SU-DHL-6 (cell line): Measurements from ENCODE around the gene ARHGAP4.

ENCODE experiments used
- H2AFZ ChIP-seq: fragments of 200-600 bp; sonication (generic); 2 replicates; pipeline ENCODE4 v1.6.1; 2014; ENCODE audit warnings: low read depth, mild to moderate bottlenecking, moderate library complexity, mixed read lengths, antibody characterized with exemption, low read length; ENCODE audit not compliant: severe bottlenecking
- H3F3A ChIP-seq: fragments of 200-600 bp; shearing (Covaris generic); 2 replicates; pipeline ENCODE4 v1.6.0; 2016; ENCODE audit warnings: antibody characterized with exemption, mild to moderate bottlenecking; ENCODE audit not compliant: insufficient read depth
- H3K27ac ChIP-seq: fragments of 200-600 bp; sonication (generic); 2 replicates; pipeline ENCODE4 v1.5.1; 2016; ENCODE audit warnings: low read depth, mild to moderate bottlenecking, low read length, moderate library complexity, mixed read lengths
- H3K27me3 ChIP-seq: fragments of 200-600 bp; sonication (generic), shearing (Covaris generic); 2 replicates; pipeline ENCODE4 v1.6.0; 2014; ENCODE audit warnings: mild to moderate bottlenecking, low read length
- H3K36me3 ChIP-seq: fragments of 200-600 bp; sonication (generic); 2 replicates; pipeline ENCODE4 v1.6.1; 2014; ENCODE audit warnings: mild to moderate bottlenecking, low read length, mixed read lengths
- H3K4me2 ChIP-seq: fragments of 300-600, 200-600 bp; shearing (Covaris generic), sonication (generic); 2 replicates; pipeline ENCODE4 v1.6.0; 2014; ENCODE audit warnings: low read length, low read depth, mild to moderate bottlenecking; ENCODE audit not compliant: poor library complexity, severe bottlenecking
- H3K4me3 ChIP-seq: fragments of 200-600 bp; sonication (generic); 2 replicates; pipeline ENCODE4 v1.5.1; 2014; ENCODE audit warnings: antibody characterized with exemption, low read length, mild to moderate bottlenecking, mixed read lengths; ENCODE audit not compliant: insufficient read depth, poor library complexity, severe bottlenecking
- H3K79me2 ChIP-seq: fragments of 200-600 bp; sonication (generic); 2 replicates; pipeline ENCODE4 v1.6.1; 2014; ENCODE audit warnings: mild to moderate bottlenecking, low read length, moderate library complexity; ENCODE audit not compliant: insufficient read depth
- H3K9ac ChIP-seq: fragments of 200-600 bp; sonication (generic); 2 replicates; pipeline ENCODE4 v1.7.0; 2014; ENCODE audit warnings: mild to moderate bottlenecking, low read length
- H3K9me2 ChIP-seq: fragments of 200-600 bp; sonication (generic); replicated peaks from 2 replicates; pipeline ENCODE4 v1.6.1; 2014; ENCODE audit warnings: low read length; ENCODE audit not compliant: insufficient read depth
- H3K9me3 ChIP-seq: fragments of 200-600 bp; sonication (generic); 2 replicates; pipeline ENCODE4 v1.6.1; 2014; ENCODE audit warnings: low read length, mixed read lengths; ENCODE audit not compliant: insufficient read depth
- H4K20me1 ChIP-seq: fragments of 200-600 bp; sonication (generic); 2 replicates; pipeline ENCODE4 v1.6.1; 2014; ENCODE audit warnings: low read depth, mild to moderate bottlenecking, antibody characterized with exemption, low read length, moderate library complexity, mixed read lengths
- EZH2phosphoT487 ChIP-seq: fragments of 200-600 bp; sonication (generic), shearing (Covaris generic); conservative IDR thresholded peaks from 2 replicates; pipeline ENCODE4 v1.6.1; 2018; ENCODE audit warnings: mild to moderate bottlenecking, antibody characterized with exemption, low read length, moderate library complexity, mixed read lengths
- TF ChIP-seq, protein P1 (sequence below): fragments of 200-600 bp; sonication (generic); IDR thresholded peaks from one replicate; pipeline ENCODE4 v1.5.1; 2017; ENCODE audit warnings: antibody characterized with exemption, mild to moderate bottlenecking, low read length, moderate library complexity; ENCODE audit not compliant: insufficient read depth, poor library complexity, severe bottlenecking

Gene ARHGAP4

DNA sequence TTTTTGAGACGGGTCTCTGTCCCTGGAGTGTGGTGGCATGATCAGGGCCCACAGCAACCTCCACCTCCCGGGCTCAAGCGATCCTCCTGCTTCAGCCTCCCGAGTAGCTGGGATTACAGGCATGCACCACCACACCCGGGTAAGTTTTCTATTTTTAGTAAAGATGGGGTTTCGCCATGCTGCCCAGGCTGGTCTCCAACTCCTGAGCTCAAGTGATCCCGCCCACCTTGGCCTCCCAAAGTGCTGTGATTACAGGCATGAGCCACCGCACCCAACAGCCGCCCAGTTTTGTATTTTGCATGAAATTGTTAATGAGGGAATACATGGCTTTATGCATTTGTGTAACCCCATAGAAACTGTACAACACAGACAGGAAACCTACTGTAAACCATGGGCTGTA is 2.8 kb upstream of the ARHGAP4 start:
- peaks cover 22% of the 10 kb centered on the region for H3F3A ChIP-seq
- H2AFZ ChIP-seq = no peak overlapping the region
- no peaks in the 10 kb centered on the region for H3K27me3 ChIP-seq
- peak overlapping the region; percentile 69 for H3K27ac ChIP-seq
- peak overlapping the region; percentile 67 for H3K4me2 ChIP-seq
- H3K79me2 ChIP-seq = peaks cover 24% of the 10 kb centered on the region
- H3K4me3 ChIP-seq = peak overlapping the region; percentile 42
- H3K9me2 ChIP-seq = no peaks in the 10 kb centered on the region
- TF ChIP-seq, protein P1, sequence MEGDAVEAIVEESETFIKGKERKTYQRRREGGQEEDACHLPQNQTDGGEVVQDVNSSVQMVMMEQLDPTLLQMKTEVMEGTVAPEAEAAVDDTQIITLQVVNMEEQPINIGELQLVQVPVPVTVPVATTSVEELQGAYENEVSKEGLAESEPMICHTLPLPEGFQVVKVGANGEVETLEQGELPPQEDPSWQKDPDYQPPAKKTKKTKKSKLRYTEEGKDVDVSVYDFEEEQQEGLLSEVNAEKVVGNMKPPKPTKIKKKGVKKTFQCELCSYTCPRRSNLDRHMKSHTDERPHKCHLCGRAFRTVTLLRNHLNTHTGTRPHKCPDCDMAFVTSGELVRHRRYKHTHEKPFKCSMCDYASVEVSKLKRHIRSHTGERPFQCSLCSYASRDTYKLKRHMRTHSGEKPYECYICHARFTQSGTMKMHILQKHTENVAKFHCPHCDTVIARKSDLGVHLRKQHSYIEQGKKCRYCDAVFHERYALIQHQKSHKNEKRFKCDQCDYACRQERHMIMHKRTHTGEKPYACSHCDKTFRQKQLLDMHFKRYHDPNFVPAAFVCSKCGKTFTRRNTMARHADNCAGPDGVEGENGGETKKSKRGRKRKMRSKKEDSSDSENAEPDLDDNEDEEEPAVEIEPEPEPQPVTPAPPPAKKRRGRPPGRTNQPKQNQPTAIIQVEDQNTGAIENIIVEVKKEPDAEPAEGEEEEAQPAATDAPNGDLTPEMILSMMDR = no peak
- TF ChIP-seq EZH2phosphoT487 = no peak
- peak overlapping the region; percentile 43; the same call in 1 of the 2 replicates for H3K9ac ChIP-seq
- H3K9me3 ChIP-seq = no peaks in the 10 kb centered on the region
- no peaks in the 10 kb centered on the region for H3K36me3 ChIP-seq
- H4K20me1 ChIP-seq = no peaks in the 10 kb centered on the region

GRCh38 chrX:153927922-153928760 is 2.1 kb upstream of the ARHGAP4 start:
- no peak for TF ChIP-seq EZH2phosphoT487
- TF ChIP-seq, protein P1 = no peak
- peak overlapping the region; percentile 65 for H3K4me3 ChIP-seq
- peak overlapping the region; percentile 100 for H3K27ac ChIP-seq
- H3K27me3 ChIP-seq = no peaks in the 10 kb centered on the region
- H3K9ac ChIP-seq = peak overlapping the region; percentile 98
- H3K79me2 ChIP-seq = peaks cover 20% of the 10 kb centered on the region
- no peaks in the 10 kb centered on the region for H4K20me1 ChIP-seq
- H3K4me2 ChIP-seq = peak overlapping the region; percentile 78
- peaks cover 22% of the 10 kb centered on the region for H3F3A ChIP-seq
- H3K36me3 ChIP-seq = no peaks in the 10 kb centered on the region
- H3K9me2 ChIP-seq = no peaks in the 10 kb centered on the region
- H2AFZ ChIP-seq = no peak overlapping the region
- H3K9me3 ChIP-seq = no peaks in the 10 kb centered on the region

GRCh38 chrX:153927672-153927921 is 1.5 kb upstream of the ARHGAP4 start:
- peak overlapping the region; percentile 65 for H3K4me3 ChIP-seq
- H2AFZ ChIP-seq = no peak overlapping the region
- H3K9ac ChIP-seq = peak overlapping the region; percentile 98
- H3K27me3 ChIP-seq = no peaks in the 10 kb centered on the region
- H3K9me2 ChIP-seq = no peaks in the 10 kb centered on the region
- H3K9me3 ChIP-seq = no peaks in the 10 kb centered on the region
- no peaks in the 10 kb centered on the region for H4K20me1 ChIP-seq
- H3K4me2 ChIP-seq = peak overlapping the region; percentile 78
- TF ChIP-seq, protein P1 = no peak
- no peak for TF ChIP-seq EZH2phosphoT487
- H3K27ac ChIP-seq = peak overlapping the region; percentile 100
- no peaks in the 10 kb centered on the region for H3K36me3 ChIP-seq
- H3K79me2 ChIP-seq = peaks cover 16% of the 10 kb centered on the region; the same call in 1 of the 2 replicates
- H3F3A ChIP-seq = peaks cover 22% of the 10 kb centered on the region
